Transverse colon (tissue), 4 donors: ENCODE measurements around the gene KLHDC8A. TPM values are rescaled to one million over a fixed set of nuclear protein-coding genes. Genes with fewer than 3 reads are reported as not detected.

Source experiments
- DNase-seq: peaks from one replicate; pipeline ENCODE4 v3.0.0-alpha.2; 2019
- H3K27ac ChIP-seq, 4 donors: fragments of 200-600 bp; sonication (generic); 2 replicates each; pipeline ENCODE4 v1.5.1; 2016 to 2018; ENCODE audit warnings: inconsistent platforms in 4 of 4
- H3K27me3 ChIP-seq: fragments of 200-600 bp; sonication (generic); 2 replicates; pipeline ENCODE4 v1.5.1; 2017; ENCODE audit warnings: inconsistent platforms
- H3K36me3 ChIP-seq, 4 donors: fragments of 200-600 bp; sonication (generic); 2 replicates each; pipeline ENCODE4 v1.5.1; 2017 to 2019; ENCODE audit warnings: inconsistent platforms in 4 of 4
- H3K4me1 ChIP-seq, 4 donors: fragments of 200-600 bp; sonication (generic); 2 replicates each; pipeline ENCODE4 v1.5.1; 2017 to 2020; ENCODE audit warnings: inconsistent platforms in 4 of 4
- H3K4me3 ChIP-seq, 4 donors: fragments of 200-600 bp; sonication (generic); 1 replicate in 1 of 4; 2 replicates in 3 of 4; pipeline versions ENCODE4 v1.5.1 to v1.6.1; 2017 to 2019; ENCODE audit warnings: inconsistent platforms in 4 of 4
- H3K9me3 ChIP-seq, 2 donors: fragments of 200-600 bp; sonication (generic); 2 replicates each; pipeline ENCODE4 v1.5.1; 2017 to 2019; ENCODE audit warnings: inconsistent platforms in 2 of 2
- CTCF ChIP-seq, 5 experiments: fragments of 200-600 bp in 3 of 5; fragments of 450-650 bp in 2 of 5; sonication (generic) in 3 of 5; IDR thresholded peaks; 1 replicate in 2 of 5; 2 replicates in 3 of 5; pipeline ENCODE4 v1.5.1; 2016 to 2017; ENCODE audit warnings: antibody characterized with exemption in 5 of 5, inconsistent platforms in 3 of 5, mild to moderate bottlenecking in 2 of 5, moderate library complexity in 1 of 5
- EP300 ChIP-seq: sonication (generic); formaldehyde crosslinking; IDR thresholded peaks from one replicate; pipeline ENCODE4 v1.6.1; 2017; ENCODE audit warnings: antibody characterized with exemption, low read depth
- POLR2A ChIP-seq: fragments of 450-650 bp; IDR thresholded peaks from one replicate; pipeline ENCODE4 v1.6.1; 2016; ENCODE audit warnings: antibody characterized with exemption, mild to moderate bottlenecking, moderate library complexity
- POLR2AphosphoS5 ChIP-seq, 3 donors: sonication (generic); formaldehyde crosslinking; IDR thresholded peaks; one replicate each; pipeline ENCODE4 v1.6.1; 2016; ENCODE audit warnings: antibody characterized with exemption in 3 of 3
- WGBS, 2 donors: methylation state at CpG; one replicate each; pipeline ENCODE4 v1.1.5; 2018; ENCODE audit warnings: low coverage in 1 of 2; 5-methylcytosine and 5-hydroxymethylcytosine counted together
- in situ Hi-C, 4 donors: fragments of 200-750 bp; cut with MboI; loops; one replicate each; pipeline versions ENCODE4 v1.15.0 to v1.15.1; 2017; ENCODE audit warnings: low sequenced_read_pairs in 3 of 4, low pct_ligation_motif_present in 1 of 4, low pct_unique_long_range_greater_than_20kb in 1 of 4
- intact Hi-C: fragments of 100-400 bp; cut with DNase I; formaldehyde crosslinking; loops from one replicate; pipeline ENCODE4 v1.15.1; 2023; ENCODE audit warnings: low total_unique reads
- total RNA-seq, 4 donors: library from RNA; depleted of rRNA; stranded (reverse); fragments of >200 nt; gene quantifications; one replicate each; pipeline ENCODE4 v1.1.0, GENCODE V29; 2016

Gene KLHDC8A
- total RNA-seq, 4 donors from 2014 or later = 0.32 to 0.41 TPM; not detected in 2

- Histone ChIP-seq H3K9me3 (no peaks in the 10 kb centered on the region), H3K36me3 (no peaks in the 10 kb centered on the region), H3K27me3 (peaks cover 3% of the 10 kb centered on the region), H3K27ac (no peak overlapping the region), H3K4me1 (peaks cover 0 to 14% (median 5%) of the 10 kb centered on the region in 4 donors), H3K4me3 (no peak overlapping the region)
- in situ Hi-C loops (no loop called here), intact Hi-C loops (no loop called here)
- no peak for DNase-seq
- WGBS, 2 donors = 78 to 84% methylated on average over 4 to 8 of the region's 8 CpGs
- TF ChIP-seq POLR2A (no peak), EP300 (no peak), CTCF (IDR thresholded peaks at IDR 0.05) (no peak), POLR2AphosphoS5 (IDR thresholded peaks at IDR 0.05) (no peak)
These were observed 22.3 kb upstream of the KLHDC8A start for GRCh38 chr1:205379056-205379455.

GRCh38 chr1:205377355-205377754 lies 20.6 kb upstream of the KLHDC8A start:
- DNase-seq = no peak
- Histone ChIP-seq H3K4me3 (no peak overlapping the region), H3K9me3 (no peaks in the 10 kb centered on the region), H3K4me1 (peaks cover 0 to 14% (median 5%) of the 10 kb centered on the region in 4 donors), H3K27ac (no peak overlapping the region), H3K27me3 (peaks cover 10% of the 10 kb centered on the region), H3K36me3 (no peaks in the 10 kb centered on the region)
- in situ Hi-C loops = no loop called here
- TF ChIP-seq CTCF (IDR thresholded peaks at IDR 0.05) = no peak
- TF ChIP-seq POLR2A = no peak
- TF ChIP-seq EP300 = no peak
- TF ChIP-seq POLR2AphosphoS5 (IDR thresholded peaks at IDR 0.05) = no peak
- 40 to 91% methylated on average over 1 to 3 of the region's 3 CpGs for WGBS, 2 donors
- intact Hi-C loops = no loop called here

- Histone ChIP-seq H3K27ac (no peak overlapping the region), H3K4me3 (no peak overlapping the region), H3K9me3 (no peaks in the 10 kb centered on the region), H3K4me1 (peaks cover 0 to 14% (median 5%) of the 10 kb centered on the region in 4 donors), H3K36me3 (no peaks in the 10 kb centered on the region), H3K27me3 (peaks cover 10% of the 10 kb centered on the region)
- intact Hi-C loops = no loop called here
- no peak for DNase-seq
- in situ Hi-C loops = no loop called here
- WGBS, 2 donors = 51 to 53% methylated on average over 4 of the region's 4 CpGs
- TF ChIP-seq POLR2A = no peak
- TF ChIP-seq CTCF (IDR thresholded peaks at IDR 0.05) = no peak
- no peak for TF ChIP-seq EP300
- no peak for TF ChIP-seq POLR2AphosphoS5 (IDR thresholded peaks at IDR 0.05)
These were observed 20.0 kb upstream of the KLHDC8A start for GRCh38 chr1:205376739-205377138.

- Histone ChIP-seq H3K4me3 (no peak overlapping the region), H3K4me1 (peaks cover 0 to 14% (median 5%) of the 10 kb centered on the region in 4 donors), H3K36me3 (no peaks in the 10 kb centered on the region), H3K27me3 (peaks cover 10% of the 10 kb centered on the region), H3K27ac (no peak overlapping the region), H3K9me3 (no peaks in the 10 kb centered on the region)
- intact Hi-C loops (no loop called here), in situ Hi-C loops (no loop called here)
- peak; percentile 34 for DNase-seq
- 3 to 31% methylated on average over 4 to 6 of the region's 6 CpGs for WGBS, 2 donors
- no peak for TF ChIP-seq EP300
These were observed 19.3 kb upstream of the KLHDC8A start for GRCh38 chr1:205375835-205376545.
